Adipose tissue (tissue), 3 donors: ENCODE data around the gene OR5H15. TPM values are rescaled to one million over a fixed set of nuclear protein-coding genes. Genes with fewer than 3 reads are reported as not detected.
"Not testable (repeated sequence)": the region's sequence is repeated elsewhere in the genome, so short reads cannot be mapped to it uniquely, and the experiment has no call there.

Source experiments
- H3K27ac ChIP-seq: one replicate; pipeline ENCODE4 v1.5.1; 2013; ENCODE audit warnings: low read depth, low read length
- WGBS, 3 donors: extraction: QIAGEN DNeasy Blood & Tissue Kit; methylation state at CpG; one replicate each; pipeline ENCODE4 v1.1.7; 2013; 5-methylcytosine and 5-hydroxymethylcytosine counted together
- polyA plus RNA-seq, 3 donors: library from polyadenylated mRNA; stranded (reverse); fragments of 200-250 nt; gene quantifications; one replicate each; pipeline ENCODE4 v1.2.3, GENCODE V29; 2013
- donor health status: healthy with polysubstance abuse.
- donor health status: Bipolar disorder and iron deficiency.
- donor health status: healthy.

OR5H15 gene
- not detected for polyA plus RNA-seq

GRCh38 chr3:98166396-98166795, at the start of gene OR5H15:
Gene OR5H15 (plus strand): TSS chr3:98166696. CDS start chr3:98168700, 2,004 bp downstream.
- no peak within 1 kb of the TSS for H3K27ac ChIP-seq
- 86 to 94% (median 93%) methylated on average over 3 of the region's 3 CpGs for WGBS, 3 donors

DNA sequence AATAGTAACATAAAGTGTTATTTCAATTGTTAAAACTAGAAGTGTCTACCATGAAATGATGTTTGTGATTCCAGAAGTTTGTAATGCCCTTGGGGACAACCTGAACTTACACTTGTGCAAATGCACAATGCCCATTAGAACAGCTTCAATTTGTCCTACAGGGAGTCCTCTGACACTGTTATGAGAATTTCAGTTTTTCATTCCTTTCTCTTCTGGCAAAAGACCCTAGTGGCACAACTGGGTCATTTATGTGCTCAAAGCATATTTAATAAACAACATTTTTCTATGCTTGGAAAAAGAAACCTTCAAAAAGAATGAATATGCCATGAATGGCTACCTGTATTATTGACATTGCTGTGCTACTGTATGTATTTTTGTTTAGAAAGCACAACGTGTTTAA, 36.1 kb upstream of the OR5H15 start, which contains the start of gene OR5H1:
TSS of gene OR5H1 (plus strand) at position 301 of the 400 bp plus-strand sequence. CDS start 1,977 bp downstream, outside the sequence.
- 49 to 83% (median 64%) methylated on average over 1 of the region's 1 CpG for WGBS, 3 donors

GRCh38 chr3:98136631-98137030, 29.9 kb upstream of the OR5H15 start:
- no peak overlapping the region for H3K27ac ChIP-seq
- WGBS, 3 donors = 62 to 75% (median 66%) methylated on average over 3 of the region's 3 CpGs

More for the DNA sequence above, 36.1 kb upstream of the OR5H15 start, which contains the start of gene OR5H1:
- H3K27ac ChIP-seq = no peak within 1 kb of the TSS

DNA sequence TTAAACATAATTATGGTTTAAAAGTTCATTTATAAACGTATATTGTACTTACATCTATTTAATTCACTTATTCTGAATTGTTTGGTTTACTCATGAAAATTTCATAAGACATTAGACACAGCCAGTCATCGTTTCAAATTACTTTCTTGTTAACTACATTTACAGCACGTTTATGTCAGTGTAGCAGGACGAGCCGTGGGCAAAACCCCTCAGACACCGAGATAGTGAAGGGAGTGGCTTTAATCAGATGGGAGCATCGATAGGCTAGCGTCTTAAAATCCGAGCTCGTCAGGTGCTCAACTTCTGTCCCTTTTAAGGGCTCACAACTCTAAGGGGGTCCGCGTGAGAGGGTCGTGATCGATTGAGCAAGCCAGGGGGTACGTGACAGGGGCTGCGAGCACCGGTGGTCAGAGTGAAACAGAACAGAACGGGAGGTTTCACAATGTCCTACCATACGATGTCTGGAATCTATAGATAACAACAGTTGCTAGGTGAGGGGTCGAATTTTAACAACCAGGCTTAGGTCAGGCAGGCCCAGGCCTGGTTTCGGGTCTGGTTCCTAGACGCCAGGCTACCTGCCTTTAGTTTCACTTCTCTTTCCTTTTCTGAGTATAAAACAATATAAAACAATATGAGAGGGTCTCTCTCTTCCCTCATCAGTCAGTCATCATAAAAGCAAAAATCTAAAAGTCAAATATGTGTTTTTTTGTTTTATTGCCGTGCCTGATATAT, 28.5 kb upstream of the OR5H15 start:
- H3K27ac ChIP-seq = not testable (repeated sequence)
- 69 to 82% (median 76%) methylated on average over 20 to 23 of the region's 23 CpGs for WGBS, 3 donors

DNA sequence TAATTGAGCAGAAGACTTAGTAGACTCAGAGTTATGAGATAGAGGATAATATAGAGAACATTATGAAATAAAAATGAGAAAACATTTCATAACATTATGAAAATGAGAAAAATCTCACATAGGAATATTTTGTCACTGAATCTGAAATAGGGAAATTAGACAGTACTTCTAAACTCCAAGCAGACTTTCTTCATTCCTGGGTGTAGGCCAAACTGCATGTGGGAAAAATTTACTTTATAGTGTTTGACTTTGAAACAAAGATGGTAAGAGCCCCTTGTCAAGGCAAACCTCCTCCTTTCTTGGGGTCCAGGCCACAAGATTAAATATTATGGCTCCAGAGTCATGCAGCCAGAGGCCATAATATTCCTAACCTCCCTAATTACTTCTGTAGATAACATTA, 26.0 kb upstream of the OR5H15 start:
- H3K27ac ChIP-seq = no peak overlapping the region

DNA sequence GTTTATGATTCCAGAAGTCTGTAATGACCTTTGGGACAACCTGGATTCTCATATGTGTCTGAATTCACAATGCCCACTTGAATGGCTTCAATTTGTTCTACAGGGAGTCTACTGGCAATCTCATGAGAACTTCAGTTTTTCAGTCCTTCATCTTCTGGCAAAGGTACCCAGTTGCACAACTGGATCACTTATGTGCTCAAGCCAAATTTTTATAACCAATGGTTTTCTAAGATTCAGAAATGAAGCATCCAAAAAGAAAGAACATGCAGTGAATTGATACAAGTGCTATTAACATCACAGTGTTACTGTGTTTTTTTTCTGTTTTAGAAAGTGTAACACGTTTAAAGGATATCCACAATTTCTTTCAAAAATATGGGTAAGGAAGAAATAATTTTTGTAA, 19.3 kb upstream of the OR5H15 start, which contains the start of gene OR5H14:
TSS of gene OR5H14 (plus strand) at position 301 of the 400 bp plus-strand sequence. CDS start 1,907 bp downstream, outside the sequence.
- no peak within 1 kb of the TSS for H3K27ac ChIP-seq
- 50 to 76% (median 67%) methylated on average over 1 of the region's 1 CpG for WGBS, 3 donors

GRCh38 chr3:98148751-98149150, 17.7 kb upstream of the OR5H15 start:
- WGBS, 3 donors = 58 to 67% (median 66%) methylated on average over 3 of the region's 3 CpGs

DNA sequence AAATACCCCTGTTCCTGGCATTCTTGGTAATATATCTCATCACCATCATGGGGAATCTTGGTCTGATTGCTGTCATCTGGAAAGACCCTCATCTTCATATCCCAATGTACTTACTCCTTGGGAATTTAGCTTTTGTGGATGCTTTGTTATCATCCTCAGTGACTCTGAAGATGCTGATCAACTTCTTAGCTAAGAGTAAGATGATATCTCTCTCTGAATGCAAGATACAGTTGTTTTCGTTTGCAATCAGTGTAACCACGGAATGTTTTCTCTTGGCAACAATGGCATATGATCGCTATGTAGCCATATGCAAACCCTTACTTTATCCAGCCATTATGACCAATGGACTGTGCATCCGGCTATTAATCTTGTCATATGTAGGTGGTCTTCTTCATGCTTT, 17.0 kb upstream of the OR5H15 start:
- H3K27ac ChIP-seq = not testable (repeated sequence)
- WGBS, 3 donors = 75 to 86% (median 84%) methylated on average over 4 of the region's 4 CpGs

More at GRCh38 chr3:98148751-98149150, 17.7 kb upstream of the OR5H15 start:
- H3K27ac ChIP-seq = no peak overlapping the region

- 62 to 83% (median 69%) methylated on average over 5 of the region's 5 CpGs for WGBS, 3 donors
These were observed 15.3 kb upstream of the OR5H15 start for GRCh38 chr3:98151241-98151640.

DNA sequence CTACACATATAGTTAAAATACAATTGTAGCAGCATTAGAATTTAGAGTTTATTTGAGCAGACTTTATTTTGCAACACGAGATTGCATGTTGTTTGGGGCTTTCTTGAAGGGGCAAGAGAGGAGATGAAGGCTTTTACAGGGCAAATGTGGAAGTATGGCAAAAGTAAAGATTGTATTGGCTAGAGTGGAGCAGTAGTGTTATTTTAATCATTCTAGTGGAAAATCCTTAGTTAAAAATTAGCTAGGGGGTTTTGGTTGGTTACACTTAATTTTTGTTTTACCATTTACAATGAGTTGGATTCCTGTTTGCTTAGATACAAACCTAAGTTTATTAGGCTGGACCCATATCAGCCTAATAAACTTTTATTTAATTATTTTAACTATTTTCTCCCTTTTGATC, 4.6 kb downstream of the OR5H15 start:
- H3K27ac ChIP-seq = no peak overlapping the region
- WGBS, 3 donors = 39 to 63% (median 63%) methylated on average over 1 of the region's 1 CpG

More at GRCh38 chr3:98151241-98151640, 15.3 kb upstream of the OR5H15 start:
- H3K27ac ChIP-seq = no peak overlapping the region

- WGBS, 3 donors = 74 to 84% (median 82%) methylated on average over 7 of the region's 7 CpGs
- H3K27ac ChIP-seq = no peak overlapping the region
These were observed 6.1 kb downstream of the OR5H15 start for GRCh38 chr3:98172621-98173020.

- WGBS, 3 donors = 63 to 69% (median 64%) methylated on average over 3 of the region's 3 CpGs
These were observed 13.9 kb downstream of the OR5H15 start for GRCh38 chr3:98180319-98180890.

GRCh38 chr3:98182196-98182595, 15.7 kb downstream of the OR5H15 start:
- no peak overlapping the region for H3K27ac ChIP-seq

More at GRCh38 chr3:98180319-98180890, 13.9 kb downstream of the OR5H15 start:
- no peak overlapping the region for H3K27ac ChIP-seq

GRCh38 chr3:98185180-98185579, 18.7 kb downstream of the OR5H15 start:
- H3K27ac ChIP-seq = no peak overlapping the region

DNA sequence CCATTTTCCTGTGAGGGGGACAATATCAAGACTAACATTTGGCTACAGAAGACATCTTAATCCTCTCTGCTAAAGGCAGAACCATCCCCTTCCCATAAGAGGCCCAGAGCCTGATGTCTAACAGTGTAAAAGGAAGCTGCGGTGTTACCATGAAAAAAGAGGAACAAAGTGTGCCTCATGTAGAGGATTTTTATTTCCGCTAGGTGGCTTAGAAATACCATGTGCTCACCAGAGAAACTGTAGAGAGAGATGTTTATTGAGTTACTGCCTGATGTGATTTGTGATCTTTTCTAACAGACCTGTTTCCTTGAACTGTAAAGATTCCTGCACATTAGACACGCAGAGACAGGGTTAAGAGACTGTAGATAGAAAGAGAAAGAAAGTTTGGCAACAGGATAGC, 22.0 kb downstream of the OR5H15 start:
- 22 to 28% (median 27%) methylated on average over 3 of the region's 3 CpGs for WGBS, 3 donors

DNA sequence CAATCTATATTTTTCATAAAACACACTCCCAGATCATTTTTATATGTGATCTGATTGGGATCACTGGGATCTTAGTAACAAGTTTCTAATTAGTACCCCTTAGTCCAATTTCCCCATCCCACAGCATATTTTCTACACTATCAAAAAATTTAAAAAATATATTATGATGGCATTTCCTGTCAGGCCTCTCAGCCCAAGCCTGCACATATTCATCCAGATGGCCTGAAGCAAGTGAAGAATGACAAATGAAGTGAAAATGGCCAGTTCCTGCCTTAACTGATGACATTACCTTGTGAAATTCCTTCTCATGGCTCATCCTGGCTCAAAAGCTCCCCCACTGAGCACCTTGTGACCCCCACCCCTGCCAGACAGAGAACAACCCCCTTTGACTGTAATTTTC, 24.4 kb downstream of the OR5H15 start:
- not testable (repeated sequence) for H3K27ac ChIP-seq

More for the DNA sequence above, 22.0 kb downstream of the OR5H15 start:
- H3K27ac ChIP-seq = no peak overlapping the region

DNA sequence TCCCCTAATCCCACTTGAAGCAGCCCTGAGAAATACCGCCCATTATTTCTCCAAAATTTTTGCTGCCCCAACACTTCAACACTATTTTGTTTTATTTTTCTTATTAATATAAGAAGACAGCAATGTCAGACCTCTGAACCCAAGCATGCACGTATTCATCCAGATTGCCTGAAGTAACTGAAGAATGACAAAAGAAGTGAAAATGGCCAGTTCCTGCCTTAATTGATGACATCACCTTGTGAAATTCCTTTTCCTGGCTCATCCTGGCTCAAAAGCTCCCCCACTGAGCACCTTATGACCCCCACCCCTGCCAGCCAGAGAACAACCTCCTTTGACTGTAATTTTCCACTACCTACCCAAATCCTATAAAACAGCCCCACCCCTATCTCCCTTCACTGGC, 29.8 kb downstream of the OR5H15 start:
- WGBS, 3 donors = 64 to 80% (median 67%) methylated on average over 2 of the region's 2 CpGs

GRCh38 chr3:98199020-98199419, 32.5 kb downstream of the OR5H15 start:
- WGBS, 3 donors = 30 to 73% (median 67%) methylated on average over 1 of the region's 1 CpG
- no peak overlapping the region for H3K27ac ChIP-seq

More for the DNA sequence above, 29.8 kb downstream of the OR5H15 start:
- H3K27ac ChIP-seq = not testable (repeated sequence)

GRCh38 chr3:98209244-98209643, 42.7 kb downstream of the OR5H15 start:
- H3K27ac ChIP-seq = no peak overlapping the region
- 72 to 92% (median 87%) methylated on average over 2 of the region's 2 CpGs for WGBS, 3 donors

DNA sequence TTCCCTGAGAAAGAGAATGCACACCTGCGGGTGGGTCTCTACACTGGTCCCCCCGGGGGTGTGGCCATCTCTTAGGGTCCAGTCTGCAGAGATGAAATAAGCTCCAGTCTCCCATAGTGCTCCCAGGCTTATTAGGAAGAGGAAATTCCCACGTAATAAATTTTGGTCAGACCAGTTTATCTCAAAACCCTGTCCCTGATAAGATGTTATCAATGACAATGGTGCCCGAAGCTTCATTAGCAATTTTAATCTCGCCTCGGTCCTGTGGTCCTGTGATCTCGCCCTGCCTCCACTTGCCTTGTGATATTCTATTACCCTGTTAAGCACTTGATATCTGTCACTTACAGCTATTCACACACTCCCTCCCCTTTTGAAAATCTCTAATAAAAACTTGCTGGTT, 46.8 kb downstream of the OR5H15 start:
- WGBS, 3 donors = 17 to 55% (median 53%) methylated on average over 7 of the region's 7 CpGs
- no peak overlapping the region for H3K27ac ChIP-seq
